ENCODE results near the gene APCDD1L.

GRCh38 chr20:58497724-58498469 lies 17.3 kb downstream of the APCDD1L start:
- TF ChIP-seq CTCF (IDR thresholded peaks at IDR 0.05; ENCODE audit: insufficient read depth, low read length, poor library complexity, severe bottlenecking) (no peak), EZH2phosphoT487 (conservative IDR thresholded peaks at IDR 0.05; ENCODE audit: low read length) (no peak)
